ENCODE measurements around the gene GLIS2.
"Not testable (repeated sequence)": the region's sequence is repeated elsewhere in the genome, so short reads cannot be mapped to it uniquely, and the experiment has no call there.

Gene GLIS2

DNA sequence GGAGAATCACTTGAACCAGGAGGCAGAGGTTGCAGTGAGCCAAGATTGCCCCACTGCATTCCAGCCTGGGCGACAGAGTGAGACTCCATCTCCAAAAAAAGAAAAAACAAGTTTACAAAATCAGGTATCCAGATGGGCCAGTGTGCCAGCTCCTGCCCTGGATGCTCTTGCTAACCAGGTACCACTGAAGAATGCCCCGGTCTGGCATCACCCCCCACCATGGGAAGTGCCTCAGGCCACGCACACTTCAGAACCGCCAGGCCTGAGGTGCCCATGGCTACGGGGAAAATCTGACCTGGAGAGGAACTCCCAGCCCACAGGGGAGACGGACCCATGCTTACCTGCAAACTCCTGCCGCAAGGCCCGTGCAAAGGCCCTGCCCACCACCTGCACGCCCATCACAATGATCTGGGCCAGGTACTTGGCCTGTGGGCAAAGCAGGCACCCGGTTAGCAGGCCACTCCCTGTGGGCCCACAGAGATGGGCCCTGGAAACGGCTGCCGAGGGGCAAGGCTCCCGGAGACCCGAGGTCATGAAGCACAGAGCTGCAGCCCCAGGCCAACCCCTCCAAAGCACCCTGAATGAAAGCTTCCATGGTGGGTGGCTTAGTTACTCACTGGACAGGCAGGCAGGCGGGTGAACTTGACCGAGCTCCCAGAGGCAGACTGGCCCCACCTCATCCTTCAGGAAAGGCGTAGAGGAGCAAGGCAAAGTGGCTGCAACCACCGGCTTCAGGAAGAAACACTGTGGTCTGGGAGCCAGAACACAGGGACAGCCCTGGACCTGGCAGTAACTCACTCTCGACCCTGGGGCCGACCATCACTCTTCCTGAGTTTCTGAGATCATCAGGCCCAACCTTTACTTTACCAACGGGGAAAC lies 27.2 kb downstream of the GLIS2 start:
- CTCF ChIA-PET: interaction anchor here (1.1 to 2.7 kb wide), 2 partner anchors 13 to 15 kb away, joined by 3 to 9 read pairs; no protein-coding TSS in a partner anchor
- no peak for DNase-seq (ENCODE audit: extremely low spot score)
- POLR2A ChIA-PET: interaction anchor here (0.6 kb wide), 1 partner anchor 1810 kb away, joined by 3 read pairs; no protein-coding TSS in a partner anchor
- TF ChIP-seq, protein P1, sequence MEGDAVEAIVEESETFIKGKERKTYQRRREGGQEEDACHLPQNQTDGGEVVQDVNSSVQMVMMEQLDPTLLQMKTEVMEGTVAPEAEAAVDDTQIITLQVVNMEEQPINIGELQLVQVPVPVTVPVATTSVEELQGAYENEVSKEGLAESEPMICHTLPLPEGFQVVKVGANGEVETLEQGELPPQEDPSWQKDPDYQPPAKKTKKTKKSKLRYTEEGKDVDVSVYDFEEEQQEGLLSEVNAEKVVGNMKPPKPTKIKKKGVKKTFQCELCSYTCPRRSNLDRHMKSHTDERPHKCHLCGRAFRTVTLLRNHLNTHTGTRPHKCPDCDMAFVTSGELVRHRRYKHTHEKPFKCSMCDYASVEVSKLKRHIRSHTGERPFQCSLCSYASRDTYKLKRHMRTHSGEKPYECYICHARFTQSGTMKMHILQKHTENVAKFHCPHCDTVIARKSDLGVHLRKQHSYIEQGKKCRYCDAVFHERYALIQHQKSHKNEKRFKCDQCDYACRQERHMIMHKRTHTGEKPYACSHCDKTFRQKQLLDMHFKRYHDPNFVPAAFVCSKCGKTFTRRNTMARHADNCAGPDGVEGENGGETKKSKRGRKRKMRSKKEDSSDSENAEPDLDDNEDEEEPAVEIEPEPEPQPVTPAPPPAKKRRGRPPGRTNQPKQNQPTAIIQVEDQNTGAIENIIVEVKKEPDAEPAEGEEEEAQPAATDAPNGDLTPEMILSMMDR (IDR thresholded peaks at IDR 0.05; ENCODE audit: control extremely low read depth, extremely low read depth, low read depth, missing control alignments): no peak

DNA sequence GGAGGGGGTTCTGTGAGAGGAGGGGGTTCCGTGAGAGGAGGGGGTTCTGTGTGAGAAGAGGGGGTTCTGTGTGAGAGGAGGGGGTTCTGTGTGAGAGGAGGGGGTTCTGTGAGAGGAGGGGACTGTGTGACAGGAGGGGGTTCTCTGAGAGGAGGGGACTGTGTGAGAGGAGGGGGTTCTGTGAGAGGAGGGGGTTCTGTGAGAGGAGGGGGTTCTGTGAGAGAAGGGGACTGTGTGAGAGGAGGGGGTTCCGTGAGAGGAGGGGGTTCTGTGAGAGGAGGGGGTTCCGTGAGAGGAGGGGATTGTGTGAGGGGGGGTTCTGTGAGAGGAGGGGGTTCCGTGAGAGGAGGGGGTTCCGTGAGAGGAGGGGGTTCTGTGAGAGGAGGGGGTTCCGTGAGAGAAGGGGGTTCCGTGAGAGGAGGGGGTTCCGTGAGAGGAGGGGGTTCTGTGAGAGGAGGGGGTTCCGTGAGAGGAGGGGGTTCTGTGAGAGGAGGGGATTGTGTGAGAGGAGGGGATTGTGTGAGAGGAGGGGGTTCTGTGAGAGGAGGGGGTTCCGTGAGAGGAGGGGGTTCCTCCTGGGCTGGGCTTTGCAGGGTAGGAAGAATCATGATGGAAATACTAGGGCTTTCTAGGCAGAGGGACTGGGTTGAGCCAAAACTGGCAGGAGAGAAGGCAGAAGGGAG lies 28.6 kb downstream of the GLIS2 start:
- POLR2A ChIA-PET; DNase-seq (ENCODE audit: extremely low spot score); CTCF ChIA-PET: not testable (repeated sequence)

DNA sequence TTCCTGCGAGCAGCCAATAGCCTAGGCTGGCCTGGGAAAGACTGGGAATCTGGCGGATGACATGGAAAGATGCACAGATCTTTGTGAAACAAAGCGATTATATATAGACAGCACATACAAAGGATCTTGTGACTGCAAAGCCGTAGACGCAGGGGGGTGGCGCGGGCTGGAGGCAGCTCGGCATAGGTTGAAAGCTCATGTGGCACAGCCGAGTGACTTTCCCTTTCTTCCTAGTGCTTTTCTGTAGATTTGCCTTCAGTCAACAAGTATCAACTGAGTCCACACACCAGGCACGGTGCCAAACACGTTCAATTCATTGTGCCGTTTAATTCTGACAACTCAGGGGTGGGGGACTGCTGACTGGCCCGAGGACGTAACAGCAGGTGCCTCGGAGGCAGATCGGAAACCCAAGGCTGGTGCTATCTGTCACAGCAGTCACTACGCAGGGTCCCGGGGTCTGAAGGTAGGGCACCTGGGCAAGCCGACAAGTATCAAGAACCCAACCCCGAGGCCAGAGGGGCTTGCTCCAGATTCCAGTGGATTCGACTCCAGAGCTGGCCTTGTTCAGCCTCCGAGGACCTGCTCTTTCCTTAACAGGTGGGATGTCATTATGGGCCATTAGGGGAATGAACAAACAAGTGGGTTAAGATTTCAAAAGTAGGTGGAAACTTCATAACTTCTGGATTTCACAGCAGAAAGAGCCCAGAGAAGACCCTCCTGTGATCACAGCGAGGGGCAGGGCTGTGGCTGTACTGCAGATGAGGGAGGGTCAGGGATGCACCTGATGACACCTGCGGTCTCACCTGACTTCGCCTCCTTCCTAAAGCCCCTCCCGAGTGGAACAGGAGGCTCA lies 29.3 kb downstream of the GLIS2 start:
- TF ChIP-seq, protein P1 (IDR thresholded peaks at IDR 0.05; ENCODE audit: control extremely low read depth, extremely low read depth, low read depth, missing control alignments): no peak
- CTCF ChIA-PET: interaction anchor here (1.3 to 1.8 kb wide), 4 partner anchors 14 to 71 kb away, joined by 4 to 6 read pairs (median 6); no protein-coding TSS in a partner anchor
- POLR2A ChIA-PET: no interaction called here
- no peak for DNase-seq (ENCODE audit: extremely low spot score)

DNA sequence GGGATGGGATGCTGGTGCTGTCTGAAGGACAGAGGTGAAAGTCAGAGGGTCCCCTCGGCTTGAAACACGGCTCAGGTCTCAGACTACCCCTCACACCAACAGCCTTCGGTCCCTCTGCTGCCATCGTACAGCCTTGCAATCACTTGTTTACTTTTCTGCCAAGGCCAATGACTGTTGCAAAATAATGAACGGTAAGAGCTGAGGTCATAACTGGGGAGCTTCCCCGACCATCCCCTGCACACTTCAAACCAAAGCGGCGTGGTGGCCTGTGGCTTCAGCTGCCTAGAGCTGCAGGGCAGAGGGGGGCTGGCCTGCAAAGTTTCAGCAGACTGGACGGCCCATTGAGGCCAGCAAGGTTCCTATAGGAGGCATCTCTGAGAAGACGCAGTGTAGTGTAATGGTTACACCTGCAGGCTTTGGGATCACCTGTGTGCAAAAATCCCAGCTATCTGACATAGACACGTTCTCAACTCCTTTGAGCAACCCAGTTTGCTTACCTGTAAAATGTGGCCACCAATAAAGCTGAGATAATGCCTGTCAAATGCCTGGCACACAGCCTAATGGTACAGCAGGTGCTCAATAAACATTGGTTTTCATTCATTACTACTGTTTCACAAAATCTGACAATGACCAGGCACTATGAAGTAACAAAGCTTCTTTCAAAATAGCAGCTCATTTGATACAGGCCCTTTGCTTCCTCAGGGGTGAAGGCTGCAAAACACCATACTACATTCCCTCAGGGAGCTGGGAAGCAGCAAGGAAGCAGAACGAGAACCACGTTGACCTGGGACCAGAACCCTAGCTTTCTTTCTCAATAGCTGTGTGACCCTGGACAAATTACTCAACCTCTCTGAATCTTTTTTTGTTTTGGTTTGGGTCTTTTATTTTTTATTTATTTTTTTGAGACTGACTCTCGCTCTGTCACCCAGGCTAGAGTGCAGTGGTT lies 30.2 kb downstream of the GLIS2 start:
- no peak for DNase-seq (ENCODE audit: extremely low spot score)
- POLR2A ChIA-PET: interaction anchor here (0.9 kb wide), 1 partner anchor 73 kb away, joined by 4 read pairs; the partner anchor contains the start of gene TFAP4
- CTCF ChIA-PET: interaction anchor here (0.9 to 1.8 kb wide), 7 partner anchors 9 to 72 kb away, joined by 3 to 6 read pairs (median 4); no protein-coding TSS in a partner anchor
- TF ChIP-seq, protein P1 (IDR thresholded peaks at IDR 0.05; ENCODE audit: control extremely low read depth, extremely low read depth, low read depth, missing control alignments): no peak

DNA sequence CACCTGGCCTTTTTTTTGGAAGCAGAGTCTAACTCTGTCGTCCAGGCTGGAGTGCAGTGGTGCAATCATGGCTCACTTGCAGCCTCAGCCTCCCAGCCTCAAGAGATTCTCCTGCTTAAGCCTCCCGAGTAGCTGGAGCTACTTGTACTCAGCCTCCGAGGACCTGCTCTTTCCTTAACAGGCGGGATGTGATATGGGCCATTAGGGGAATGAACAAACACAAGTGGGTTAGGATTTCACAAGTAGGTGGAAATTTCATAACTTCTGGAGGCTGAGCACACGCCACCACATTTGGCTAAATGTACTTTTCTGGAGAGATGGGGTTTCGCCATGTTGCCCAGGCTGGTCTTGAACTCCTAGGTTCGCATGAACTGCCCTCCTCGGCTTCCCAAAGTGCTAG lies 31.1 kb downstream of the GLIS2 start:
- ChIA-PET POLR2A (interaction anchor here (0.9 kb wide), 1 partner anchor 74 kb away, joined by 4 read pairs; the partner anchor contains the start of gene TFAP4), CTCF (interaction anchor here (0.9 to 1.8 kb wide), 3 partner anchors 16 to 55 kb away, joined by 3 to 5 read pairs (median 4); no protein-coding TSS in a partner anchor)
- no peak for DNase-seq (ENCODE audit: extremely low spot score)
- TF ChIP-seq, protein P1 (IDR thresholded peaks at IDR 0.05; ENCODE audit: control extremely low read depth, extremely low read depth, low read depth, missing control alignments): no peak
